Measurements from ENCODE around the gene MTARC2.

DNA sequence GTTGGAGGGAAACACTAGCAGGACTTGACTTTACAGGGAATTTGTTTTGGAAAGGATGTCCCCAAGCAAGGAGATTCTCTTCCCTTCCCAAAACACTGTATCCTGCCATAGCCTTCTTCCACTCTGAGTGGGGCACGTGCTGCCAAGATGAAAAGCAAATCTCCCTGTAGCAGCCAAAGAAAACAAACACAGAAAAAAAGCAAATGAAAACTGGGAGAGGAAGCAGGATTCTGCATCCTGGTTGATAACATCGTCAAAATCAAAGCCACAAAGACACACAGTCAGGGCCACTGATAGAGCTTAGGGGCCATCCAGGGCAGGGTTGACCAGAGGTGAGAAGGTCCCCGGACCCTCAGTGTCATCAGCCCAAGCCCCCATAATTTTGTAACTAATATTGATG is 16.0 kb upstream of the MTARC2 start:
- TF ChIP-seq POLR2A (IDR thresholded peaks at IDR 0.05; ENCODE audit: low read depth, low read length) (no peak), POU2F2 (IDR thresholded peaks at IDR 0.05; ENCODE audit: low read depth, low read length) (no peak)
